Measurements from ENCODE around the gene VDAC2. TPM values are rescaled to one million over a fixed set of nuclear protein-coding genes. Genes with fewer than 3 reads are reported as not detected.

The VDAC2 gene
- total RNA-seq, 2 donors from 2014 or later = 112 to 121 TPM

DNA sequence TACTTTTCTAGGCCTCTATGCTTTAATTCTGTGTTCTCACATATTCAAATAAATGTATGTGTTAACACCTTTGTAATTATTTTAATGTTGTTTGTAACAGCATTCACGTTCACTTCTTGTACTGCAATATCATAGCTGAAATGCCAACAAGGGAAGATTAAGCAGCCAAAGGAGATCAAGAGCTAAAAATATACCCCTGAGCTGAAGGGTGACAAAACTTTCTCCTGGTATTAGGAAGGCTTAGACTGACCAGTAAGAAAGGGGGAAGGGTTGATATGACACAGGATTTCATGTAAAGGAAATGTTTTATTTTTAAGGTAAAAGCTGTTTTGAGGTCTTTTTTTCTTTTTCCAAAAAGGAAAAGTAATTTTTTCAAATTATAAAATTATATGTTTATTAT lies 40.4 kb upstream of the VDAC2 start:
- no peaks in the 10 kb centered on the region for H3K9me3 ChIP-seq
- no peak for TF ChIP-seq POLR2A (IDR thresholded peaks at IDR 0.05)
- no peak for TF ChIP-seq POLR2AphosphoS5 (IDR thresholded peaks at IDR 0.05)
- TF ChIP-seq CTCF (IDR thresholded peaks at IDR 0.05) = no peak
- no peak for DNase-seq (ENCODE audit: low spot score)
- H3K27ac ChIP-seq = no peak overlapping the region
- no peaks in the 10 kb centered on the region for H3K4me1 ChIP-seq (replicated peaks)
- WGBS = 63% methylated on average over 1 of the region's 1 CpG
- no peaks in the 10 kb centered on the region for H3K27me3 ChIP-seq (replicated peaks; ENCODE audit: insufficient read depth)
- H3K36me3 ChIP-seq = no peaks in the 10 kb centered on the region
- intact Hi-C loops (cut with DNase I) = no loop called here
- H3K4me3 ChIP-seq = no peak overlapping the region

GRCh38 chr10:75175046-75175445 lies 35.5 kb upstream of the VDAC2 start:
- 95% methylated on average over 2 of the region's 2 CpGs for WGBS
- Histone ChIP-seq H3K36me3 (no peaks in the 10 kb centered on the region), H3K9me3 (no peaks in the 10 kb centered on the region), H3K4me3 (no peak overlapping the region), H3K27me3 (replicated peaks; ENCODE audit: insufficient read depth) (no peaks in the 10 kb centered on the region), H3K4me1 (replicated peaks) (no peaks in the 10 kb centered on the region), H3K27ac (no peak overlapping the region)
- intact Hi-C loops (cut with DNase I) = no loop called here
- DNase-seq (ENCODE audit: low spot score) = no peak
- TF ChIP-seq CTCF (IDR thresholded peaks at IDR 0.05) = no peak
- no peak for TF ChIP-seq POLR2A (IDR thresholded peaks at IDR 0.05)
- TF ChIP-seq POLR2AphosphoS5 (IDR thresholded peaks at IDR 0.05) = no peak

DNA sequence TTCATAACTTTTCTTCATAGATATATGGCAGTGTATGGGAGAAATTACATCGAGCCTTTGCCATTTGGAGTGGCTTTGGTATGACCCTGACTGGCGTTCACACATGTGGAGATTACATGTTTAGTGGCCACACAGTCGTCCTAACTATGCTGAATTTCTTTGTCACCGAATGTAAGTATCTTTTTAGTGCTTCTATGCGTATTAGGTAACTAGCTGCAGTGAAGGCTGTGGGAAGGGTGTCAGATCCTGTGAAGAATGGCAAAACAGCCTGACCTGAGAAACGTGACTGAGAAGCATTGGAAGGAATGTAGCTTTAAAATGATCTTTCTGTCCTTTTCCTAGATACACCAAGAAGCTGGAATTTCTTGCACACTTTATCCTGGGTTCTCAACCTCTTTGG lies 34.5 kb upstream of the VDAC2 start:
- intact Hi-C loops (cut with DNase I) = no loop called here
- Histone ChIP-seq H3K27me3 (replicated peaks; ENCODE audit: insufficient read depth) (no peaks in the 10 kb centered on the region), H3K9me3 (no peaks in the 10 kb centered on the region), H3K27ac (no peak overlapping the region), H3K4me1 (replicated peaks) (no peaks in the 10 kb centered on the region), H3K36me3 (no peaks in the 10 kb centered on the region), H3K4me3 (no peak overlapping the region)
- 92% methylated on average over 6 of the region's 6 CpGs for WGBS
- no peak for TF ChIP-seq POLR2AphosphoS5 (IDR thresholded peaks at IDR 0.05)
- no peak for TF ChIP-seq POLR2A (IDR thresholded peaks at IDR 0.05)
- no peak for TF ChIP-seq CTCF (IDR thresholded peaks at IDR 0.05)
- DNase-seq (ENCODE audit: low spot score) = no peak

GRCh38 chr10:75176736-75177135 lies 33.9 kb upstream of the VDAC2 start:
- no peaks in the 10 kb centered on the region for H3K4me1 ChIP-seq (replicated peaks)
- no peaks in the 10 kb centered on the region for H3K9me3 ChIP-seq
- no peak overlapping the region for H3K27ac ChIP-seq
- no peaks in the 10 kb centered on the region for H3K36me3 ChIP-seq
- WGBS = 98% methylated on average over 1 of the region's 1 CpG
- TF ChIP-seq CTCF (IDR thresholded peaks at IDR 0.05) (no peak), POLR2A (IDR thresholded peaks at IDR 0.05) (no peak), POLR2AphosphoS5 (IDR thresholded peaks at IDR 0.05) (no peak)
- no peaks in the 10 kb centered on the region for H3K27me3 ChIP-seq (replicated peaks; ENCODE audit: insufficient read depth)
- no peak overlapping the region for H3K4me3 ChIP-seq
- no peak for DNase-seq (ENCODE audit: low spot score)
- intact Hi-C loops (cut with DNase I) = no loop called here

DNA sequence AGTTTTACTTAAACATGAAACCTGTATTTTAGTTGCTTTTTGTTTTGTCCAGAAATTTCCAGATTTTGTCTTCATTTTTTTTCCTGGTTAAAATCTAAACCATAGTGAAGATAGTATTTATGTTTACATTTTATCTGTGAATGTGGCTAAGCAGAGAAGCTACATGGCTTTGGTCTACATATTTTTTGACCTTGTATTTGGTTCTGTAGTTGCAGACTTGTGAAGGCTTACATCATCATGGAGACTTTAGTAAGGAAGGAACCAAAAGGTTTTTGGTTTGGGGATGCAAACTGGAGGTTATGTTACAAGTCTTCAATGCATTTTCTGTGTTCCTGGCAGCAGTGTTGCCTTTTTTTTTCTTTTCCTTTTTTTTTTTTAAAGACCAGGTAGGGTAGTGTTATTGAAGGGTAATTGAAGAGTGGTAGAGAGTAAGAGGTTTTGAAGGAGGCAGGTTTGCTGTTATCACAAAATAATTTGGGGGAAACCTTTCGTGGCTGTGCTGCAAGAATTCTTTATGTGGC lies 30.9 kb upstream of the VDAC2 start:
- no peaks in the 10 kb centered on the region for H3K9me3 ChIP-seq
- no peak for DNase-seq (ENCODE audit: low spot score)
- WGBS = 91% methylated on average over 1 of the region's 1 CpG
- no peak for TF ChIP-seq CTCF (IDR thresholded peaks at IDR 0.05)
- TF ChIP-seq POLR2A (IDR thresholded peaks at IDR 0.05) = no peak
- no peak for TF ChIP-seq POLR2AphosphoS5 (IDR thresholded peaks at IDR 0.05)
- intact Hi-C loops (cut with DNase I) = no loop called here
- no peak overlapping the region for H3K27ac ChIP-seq
- no peaks in the 10 kb centered on the region for H3K27me3 ChIP-seq (replicated peaks; ENCODE audit: insufficient read depth)
- no peak overlapping the region for H3K4me3 ChIP-seq
- no peaks in the 10 kb centered on the region for H3K4me1 ChIP-seq (replicated peaks)
- no peaks in the 10 kb centered on the region for H3K36me3 ChIP-seq
